ENCODE data around the gene PRH1.

The PRH1 gene

GRCh38 chr12:10884086-10884725, at the start of gene PRH1:
Gene PRH1 (minus strand): TSS chr12:10884255. CDS start chr12:10884217, 38 bp downstream.
- no peak for DNase-seq

GRCh38 chr12:10928746-10929286, 44.8 kb upstream of the PRH1 start, which contains the start of gene PRH2:
Gene PRH2 (plus strand): TSS chr12:10929236. CDS start chr12:10929274, 38 bp downstream.
- no peak for DNase-seq

GRCh38 chr12:10926269-10926668, 42.2 kb upstream of the PRH1 start:
- DNase-seq: no peak

- DNase-seq: no peak
These were observed 35.8 kb upstream of the PRH1 start for GRCh38 chr12:10919809-10920208.

GRCh38 chr12:10910380-10910779, 26.3 kb upstream of the PRH1 start:
- DNase-seq: no peak

- DNase-seq: no peak
These were observed 25.4 kb upstream of the PRH1 start, which contains the start of gene TAS2R13 for GRCh38 chr12:10909462-10909861. Gene TAS2R13 (minus strand): TSS chr12:10909562. CDS start chr12:10909298, 264 bp downstream.

- no peak for DNase-seq
These were observed 20.6 kb upstream of the PRH1 start for GRCh38 chr12:10904686-10905085.

- no peak for DNase-seq
These were observed 17.4 kb upstream of the PRH1 start for GRCh38 chr12:10901427-10901826.

- no peak for DNase-seq
These were observed 16.9 kb upstream of the PRH1 start for GRCh38 chr12:10900972-10901371.

GRCh38 chr12:10900530-10900929, 16.5 kb upstream of the PRH1 start:
- no peak for DNase-seq

GRCh38 chr12:10896854-10897253, 12.8 kb upstream of the PRH1 start:
- DNase-seq: no peak

- DNase-seq: no peak
These were observed 7.9 kb upstream of the PRH1 start for GRCh38 chr12:10891937-10892336.

- no peak for DNase-seq
These were observed 5.2 kb upstream of the PRH1 start for GRCh38 chr12:10889226-10889625.

- no peak for DNase-seq
These were observed 10.7 kb downstream of the PRH1 start for GRCh38 chr12:10873378-10873777.

GRCh38 chr12:10867381-10867780, 16.7 kb downstream of the PRH1 start:
- DNase-seq: no peak

- DNase-seq: no peak
These were observed 20.4 kb downstream of the PRH1 start for GRCh38 chr12:10863512-10864218.

- no peak for DNase-seq
These were observed 22.7 kb downstream of the PRH1 start for GRCh38 chr12:10861366-10861765.

GRCh38 chr12:10855807-10856206, 28.2 kb downstream of the PRH1 start:
- no peak for DNase-seq

- DNase-seq: no peak
These were observed 30.3 kb downstream of the PRH1 start for GRCh38 chr12:10853776-10854175.

GRCh38 chr12:10851243-10851858, 32.7 kb downstream of the PRH1 start:
- DNase-seq: no peak

GRCh38 chr12:10849425-10849878, 34.6 kb downstream of the PRH1 start, which contains the start of gene PRR4:
Gene PRR4 (minus strand): TSS chr12:10849475. CDS start chr12:10849437, 38 bp downstream.
- DNase-seq: no peak

- no peak for DNase-seq
These were observed 36.3 kb downstream of the PRH1 start for GRCh38 chr12:10847744-10848143.

- DNase-seq: no peak
These were observed 41.2 kb downstream of the PRH1 start for GRCh38 chr12:10842862-10843261.
